OCI-LY7 (cell line): ENCODE results near the gene PPP4R1. TPM values are rescaled to one million over a fixed set of nuclear protein-coding genes. Genes with fewer than 3 reads are reported as not detected.

Experiments
- BruUV-seq: library from RNA; stranded (reverse); fragments of 400-500 nt; replicated peaks from 2 replicates; lab custom pipeline; 2021; lab: Mats Ljungman, UMichigan
- CTCF ChIA-PET: fragments of 300-600 bp; sonication (Branson Sonifier 250); formaldehyde crosslinking; loops from one replicate; lab custom pipeline; 2022; ENCODE audit warnings: antibody characterized with exemption; ENCODE audit not compliant: unreplicated experiment; lab: Charles Lee
- POLR2A ChIA-PET: fragments of 300-600 bp; sonication (Branson Sonifier 250); formaldehyde crosslinking; loops from one replicate; lab custom pipeline; 2022; ENCODE audit warnings: antibody characterized with exemption; lab: Charles Lee
- DNase-seq: peaks from one replicate; pipeline ENCODE4 v3.0.0-alpha.2; 2015; ENCODE audit warnings: low spot score
- H2AFZ ChIP-seq: fragments of 200-600 bp; sonication (generic), shearing (Covaris generic); 2 replicates; pipeline ENCODE4 v1.6.1; 2014; ENCODE audit warnings: mild to moderate bottlenecking, antibody characterized with exemption, low read length, moderate library complexity
- H3K27ac ChIP-seq: fragments of 200-600 bp; sonication (generic); 2 replicates; pipeline ENCODE4 v1.5.1; 2014; ENCODE audit warnings: mixed run types, low read depth, mild to moderate bottlenecking, moderate library complexity, low read length, inconsistent platforms; ENCODE audit not compliant: poor library complexity, severe bottlenecking
- H3K36me3 ChIP-seq: fragments of 200-600 bp; sonication (generic); 2 replicates; pipeline ENCODE4 v1.6.1; 2014; ENCODE audit warnings: mild to moderate bottlenecking, antibody characterized with exemption, low read length, moderate library complexity, mixed read lengths; ENCODE audit not compliant: insufficient read depth
- H3K4me1 ChIP-seq: fragments of 200-600 bp; sonication (generic); 2 replicates; pipeline ENCODE4 v1.5.1; 2014; ENCODE audit warnings: mild to moderate bottlenecking, low read length; ENCODE audit not compliant: insufficient read depth, poor library complexity, severe bottlenecking
- H3K4me2 ChIP-seq: fragments of 200-600 bp; sonication (generic); 2 replicates; pipeline ENCODE4 v1.6.1; 2014; ENCODE audit warnings: mild to moderate bottlenecking, low read length
- H3K4me3 ChIP-seq: fragments of 200-600 bp; sonication (generic); 2 replicates; pipeline ENCODE4 v1.5.1; 2014; ENCODE audit warnings: mild to moderate bottlenecking, low read depth, low read length; ENCODE audit not compliant: poor library complexity, severe bottlenecking
- H3K79me2 ChIP-seq: fragments of 200-600 bp; sonication (generic); 2 replicates; pipeline ENCODE4 v1.6.1; 2016; ENCODE audit warnings: low read depth, mild to moderate bottlenecking, low read length, moderate library complexity, mixed read lengths; ENCODE audit not compliant: insufficient read depth
- H3K9me2 ChIP-seq: fragments of 200-600 bp; sonication (generic); 2 replicates; pipeline ENCODE4 v1.6.1; 2016; ENCODE audit warnings: mild to moderate bottlenecking, low read length, mixed read lengths; ENCODE audit not compliant: insufficient read depth
- H3K9me3 ChIP-seq: fragments of 200-600 bp; sonication (generic); 2 replicates; pipeline ENCODE4 v1.6.1; 2014; ENCODE audit warnings: mild to moderate bottlenecking, mixed run types, low read length, mixed read lengths
- H4K20me1 ChIP-seq: fragments of 200-600 bp; sonication (generic); 2 replicates; pipeline ENCODE4 v1.6.1; 2014; ENCODE audit warnings: mild to moderate bottlenecking, antibody characterized with exemption, low read length, moderate library complexity, mixed read lengths; ENCODE audit not compliant: insufficient read depth
- CTCF ChIP-seq: fragments of 200-600 bp; sonication (generic); conservative IDR thresholded peaks from 2 replicates; pipeline ENCODE4 v1.5.1; 2014; ENCODE audit warnings: mild to moderate bottlenecking, antibody characterized with exemption, low read length, moderate library complexity, mixed read lengths
- EZH2phosphoT487 ChIP-seq: fragments of 200-600 bp; sonication (generic); IDR thresholded peaks from 2 replicates; pipeline ENCODE4 v1.6.1; 2018; ENCODE audit warnings: low read depth, borderline replicate concordance, mild to moderate bottlenecking, mixed run types, antibody characterized with exemption, low read length, moderate library complexity, mixed read lengths
- intact Hi-C: fragments of 100-400 bp; cut with micrococcal nuclease; formaldehyde crosslinking; loops from one replicate; pipeline ENCODE4 v1.10.0; 2022; ENCODE audit not compliant: unreplicated experiment
- total RNA-seq, 2 experiments: library from RNA; depleted of rRNA in 1 of 2; stranded (reverse); fragments of >200 nt in 1 of 2; shearing (Covaris generic) in 1 of 2; gene quantifications; 2 replicates each; pipeline ENCODE4 v1.2.3, GENCODE V29; 2014 to 2022

Gene PPP4R1
- total RNA-seq, 2 experiments from 2014 or later, result 64.9 to 72.4 TPM

- TF ChIP-seq EZH2phosphoT487 (no peak), CTCF (no peak)
- BruUV-seq, result no TSS peak
- Histone ChIP-seq H3K4me1 (no peaks in the 10 kb centered on the region), H2AFZ (no peak overlapping the region), H3K9me2 (no peaks in the 10 kb centered on the region), H3K9me3 (no peaks in the 10 kb centered on the region), H3K27ac (no peak overlapping the region), H3K79me2 (no peaks in the 10 kb centered on the region), H3K4me2 (no peak overlapping the region), H3K4me3 (no peak overlapping the region), H3K36me3 (peaks cover 75% of the 10 kb centered on the region), H4K20me1 (no peaks in the 10 kb centered on the region)
- intact Hi-C loops, result no loop called here
- no peak for DNase-seq
- ChIA-PET POLR2A (no interaction called here), CTCF (no interaction called here)
These were observed 26.4 kb downstream of the PPP4R1 start for GRCh38 chr18:9587924-9588323.

GRCh38 chr18:9586814-9587213 is 27.5 kb downstream of the PPP4R1 start:
- BruUV-seq, result no TSS peak
- CTCF ChIA-PET, result no interaction called here

More at GRCh38 chr18:9586814-9587213, 27.5 kb downstream of the PPP4R1 start:
- POLR2A ChIA-PET, result interaction anchor here (0.7 kb wide), 1 partner anchor 29 kb away, joined by 3 read pairs; no protein-coding TSS in a partner anchor
- H3K9me2 ChIP-seq, result no peaks in the 10 kb centered on the region
- no peak overlapping the region for H3K4me3 ChIP-seq
- H2AFZ ChIP-seq, result no peak overlapping the region
- no peaks in the 10 kb centered on the region for H3K79me2 ChIP-seq
- intact Hi-C loops, result no loop called here
- no peaks in the 10 kb centered on the region for H3K9me3 ChIP-seq
- H3K4me1 ChIP-seq, result no peaks in the 10 kb centered on the region
- H3K36me3 ChIP-seq, result peaks cover 77% of the 10 kb centered on the region
- no peaks in the 10 kb centered on the region for H4K20me1 ChIP-seq
- DNase-seq, result no peak
- TF ChIP-seq CTCF (no peak), EZH2phosphoT487 (no peak)
- no peak overlapping the region for H3K27ac ChIP-seq
- no peak overlapping the region for H3K4me2 ChIP-seq
